Mucosa of rectum (tissue), 2 donors: ENCODE measurements around the gene PTGES2.
"Not testable (repeated sequence)": the region's sequence is repeated elsewhere in the genome, so short reads cannot be mapped to it uniquely, and the experiment has no call there.

ENCODE experiments used
- H3K27ac ChIP-seq, 2 donors: one replicate each; pipeline ENCODE4 v1.7.0; 2013; ENCODE audit warnings: inconsistent platforms in 2 of 2, low read depth in 2 of 2, low read length in 2 of 2
- H3K27me3 ChIP-seq, 2 donors: one replicate each; pipeline ENCODE4 v1.7.0; 2013; ENCODE audit warnings: low read length in 2 of 2; ENCODE audit not compliant: control insufficient read depth in 2 of 2, insufficient read depth in 2 of 2
- H3K36me3 ChIP-seq, 2 donors: one replicate each; pipeline ENCODE4 v1.7.0; 2013; ENCODE audit warnings: low read length in 2 of 2; ENCODE audit not compliant: control insufficient read depth in 2 of 2, insufficient read depth in 2 of 2
- H3K4me1 ChIP-seq, 2 donors: one replicate each; pipeline ENCODE4 v1.7.0; 2013; ENCODE audit warnings: low read length in 2 of 2, mild to moderate bottlenecking in 1 of 2; ENCODE audit not compliant: control insufficient read depth in 2 of 2, insufficient read depth in 2 of 2
- H3K4me3 ChIP-seq, 2 donors: one replicate each; pipeline ENCODE4 v1.7.0; 2013; ENCODE audit warnings: low read length in 2 of 2
- H3K9ac ChIP-seq, 2 donors: one replicate each; pipeline ENCODE4 v1.7.0; 2013; ENCODE audit warnings: low read length in 2 of 2, low read depth in 1 of 2, mild to moderate bottlenecking in 1 of 2
- H3K9me3 ChIP-seq, 2 donors: one replicate each; pipeline ENCODE4 v1.7.0; 2013; ENCODE audit warnings: low read length in 2 of 2; ENCODE audit not compliant: control insufficient read depth in 2 of 2
- donor health status: healthy.
- donor health status: Normal muscosa, but diverticular disease.

The PTGES2 gene

DNA sequence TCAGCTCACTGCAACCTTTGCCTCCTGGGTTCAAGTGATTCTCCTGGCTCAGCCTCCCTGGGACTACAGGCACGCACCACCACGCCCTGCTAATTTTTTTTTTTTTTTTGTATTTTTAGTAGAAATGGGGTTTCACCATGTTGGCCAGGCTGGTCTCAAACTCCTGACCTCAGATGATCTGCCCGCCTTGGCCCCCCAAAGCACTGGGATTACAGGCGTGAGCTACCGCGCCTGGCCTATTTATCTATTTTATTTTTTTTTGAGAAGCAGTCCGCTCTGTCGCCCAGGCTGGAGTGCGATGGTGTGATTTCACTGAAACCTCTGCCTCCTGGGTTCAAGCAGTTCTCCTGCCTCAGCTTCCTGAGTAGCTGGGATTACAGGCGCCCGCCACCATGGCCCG, 56.1 kb downstream of the PTGES2 start:
- peaks cover 24 to 38% of the 10 kb centered on the region in 2 donors for H3K4me1 ChIP-seq
- H3K27me3 ChIP-seq, H3K36me3 ChIP-seq, H3K4me3 ChIP-seq, H3K9me3 ChIP-seq, H3K9ac ChIP-seq: not testable (repeated sequence)
- peak overlapping the region; percentile 85 to 86 for H3K27ac ChIP-seq

DNA sequence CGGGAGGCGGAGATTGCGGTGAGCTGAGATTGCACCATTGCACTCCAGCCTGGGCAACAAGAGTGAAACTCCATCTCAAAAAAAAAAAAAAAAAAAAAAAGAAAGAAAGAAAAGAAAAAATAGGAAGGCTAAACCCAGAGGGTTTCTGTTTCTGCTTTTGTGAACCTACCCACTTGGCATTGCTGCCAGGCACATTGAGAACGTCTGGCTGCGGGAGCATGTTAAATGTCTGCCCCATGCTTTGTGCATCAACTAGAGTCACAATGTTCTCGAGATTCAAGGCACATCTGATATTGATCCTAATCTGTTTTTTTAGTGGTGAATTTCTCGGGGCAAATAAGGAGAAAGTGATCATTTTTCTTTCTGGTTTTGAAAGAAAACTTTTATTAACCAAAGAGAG, 56.7 kb downstream of the PTGES2 start:
- H3K36me3 ChIP-seq, result no peaks in the 10 kb centered on the region
- no peak overlapping the region for H3K9ac ChIP-seq
- peaks cover 30 to 42% of the 10 kb centered on the region in 2 donors for H3K4me1 ChIP-seq
- H3K9me3 ChIP-seq, result no peaks in the 10 kb centered on the region
- H3K4me3 ChIP-seq, result no peak overlapping the region
- H3K27ac ChIP-seq, result peak overlapping the region; percentile 5 to 61
- H3K27me3 ChIP-seq, result no peaks in the 10 kb centered on the region
